ENCODE data around the gene BMX.

Gene BMX

DNA sequence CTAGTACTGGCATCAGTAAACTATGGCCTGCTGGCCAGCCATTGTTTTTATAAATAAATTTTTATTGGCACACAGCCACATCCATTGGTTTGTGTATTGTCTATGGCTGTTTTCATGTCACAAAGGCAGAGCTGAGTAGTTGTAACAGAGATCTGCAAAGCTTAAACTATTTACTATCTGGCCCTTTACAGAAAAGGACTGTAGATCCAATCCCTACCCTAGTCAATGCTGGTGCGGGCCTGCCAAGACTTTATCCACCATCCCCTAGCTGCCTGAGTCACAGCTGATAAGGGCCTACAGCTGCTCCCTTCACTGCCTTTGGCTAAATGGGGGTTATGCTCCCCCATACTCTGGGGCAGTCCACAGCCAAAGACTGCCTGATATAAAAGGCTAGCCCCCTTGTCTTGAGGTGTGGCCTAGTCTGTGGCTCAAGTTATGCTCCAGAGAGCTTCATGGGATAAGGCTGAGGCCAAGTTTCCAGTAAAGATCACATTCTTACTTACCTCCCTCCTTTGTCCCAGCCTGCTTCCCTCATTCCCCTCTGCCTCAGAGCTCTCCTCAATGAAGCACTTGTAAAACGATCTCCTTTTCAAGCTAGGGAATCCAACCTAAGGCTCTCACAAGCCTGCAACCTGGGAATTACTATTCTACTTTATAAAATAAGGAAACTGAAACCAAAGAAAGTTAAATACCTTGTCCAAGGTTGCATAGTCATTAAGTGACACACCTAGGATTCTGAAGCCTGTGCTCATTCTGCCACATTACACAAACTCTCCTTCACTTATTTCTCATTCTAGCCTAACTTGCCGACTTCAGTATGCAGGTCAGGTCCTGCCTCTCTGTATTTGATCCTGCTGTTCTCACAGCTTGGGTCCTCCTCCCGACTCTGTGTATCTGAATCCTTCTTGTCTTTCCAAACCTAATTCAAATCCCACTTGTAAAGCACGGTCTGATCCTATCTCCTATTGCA lies 79.5 kb downstream of the BMX start:
- Histone ChIP-seq H3K4me1 (ENCODE audit: control insufficient read depth, insufficient read depth, low read length) (peaks cover 10% of the 10 kb centered on the region), H3K36me3 (ENCODE audit: control insufficient read depth, insufficient read depth, low read length) (no peaks in the 10 kb centered on the region), H3K4me3 (ENCODE audit: low read length) (no peak overlapping the region), H3K9ac (ENCODE audit: low read length) (peak overlapping the region; percentile 66), H3K27me3 (ENCODE audit: control insufficient read depth, insufficient read depth, low read length) (no peaks in the 10 kb centered on the region), H3K9me3 (ENCODE audit: control insufficient read depth, low read length) (no peaks in the 10 kb centered on the region)

DNA sequence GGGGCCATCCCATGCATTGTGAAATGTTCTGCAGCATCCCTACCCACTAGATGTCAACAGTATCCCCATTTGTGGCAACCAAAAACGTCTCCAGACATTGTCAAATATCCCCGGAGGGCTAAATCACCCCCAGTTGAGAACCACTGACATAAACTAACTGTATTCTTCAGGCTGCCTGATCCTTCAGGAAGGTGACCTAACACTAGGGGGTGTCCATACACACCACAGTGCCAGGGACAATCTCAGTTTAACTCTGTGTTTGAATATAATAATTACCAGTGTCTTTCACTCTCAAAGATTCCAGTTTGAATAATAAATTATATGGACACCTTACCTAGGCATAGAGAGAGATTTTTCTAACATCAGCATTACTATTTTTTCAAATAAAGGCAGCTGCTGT lies 93.8 kb downstream of the BMX start:
- Histone ChIP-seq H3K9me3 (ENCODE audit: control insufficient read depth, low read length) (no peaks in the 10 kb centered on the region), H3K36me3 (ENCODE audit: control insufficient read depth, insufficient read depth, low read length) (no peaks in the 10 kb centered on the region), H3K4me1 (ENCODE audit: control insufficient read depth, insufficient read depth, low read length) (peaks cover 7% of the 10 kb centered on the region), H3K4me3 (ENCODE audit: low read length) (no peak overlapping the region), H3K27me3 (ENCODE audit: control insufficient read depth, insufficient read depth, low read length) (no peaks in the 10 kb centered on the region), H3K9ac (ENCODE audit: low read length) (no peak overlapping the region)

GRCh38 chrX:15598026-15598425 lies 97.4 kb downstream of the BMX start:
- Histone ChIP-seq H3K4me1 (ENCODE audit: control insufficient read depth, insufficient read depth, low read length) (peaks cover 15% of the 10 kb centered on the region), H3K9me3 (ENCODE audit: control insufficient read depth, low read length) (no peaks in the 10 kb centered on the region), H3K27me3 (ENCODE audit: control insufficient read depth, insufficient read depth, low read length) (no peaks in the 10 kb centered on the region), H3K9ac (ENCODE audit: low read length) (no peak overlapping the region), H3K4me3 (ENCODE audit: low read length) (no peak overlapping the region), H3K36me3 (ENCODE audit: control insufficient read depth, insufficient read depth, low read length) (no peaks in the 10 kb centered on the region)

DNA sequence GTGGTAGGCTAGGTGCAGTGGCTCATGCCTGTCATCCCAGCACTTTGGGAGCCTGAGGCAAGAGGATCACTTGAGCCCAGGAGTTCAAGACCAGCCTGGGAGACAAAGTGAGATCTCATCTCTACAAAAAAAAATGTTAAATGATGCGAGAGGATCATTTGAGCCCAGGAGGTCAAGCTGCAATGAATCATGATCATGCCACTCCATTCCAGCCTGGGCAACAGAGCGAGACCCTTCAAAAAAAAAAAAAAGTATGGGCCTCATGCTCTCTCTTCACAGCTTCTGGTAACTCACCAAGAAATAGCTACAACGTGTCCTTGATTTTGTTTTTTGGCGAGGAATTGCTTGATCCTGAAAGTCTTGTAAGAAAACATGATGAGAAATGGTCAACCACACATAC lies 98.9 kb downstream of the BMX start:
- Histone ChIP-seq H3K36me3 (ENCODE audit: control insufficient read depth, insufficient read depth, low read length) (no peaks in the 10 kb centered on the region), H3K9ac (ENCODE audit: low read length) (no peak overlapping the region), H3K4me3 (ENCODE audit: low read length) (no peak overlapping the region), H3K9me3 (ENCODE audit: control insufficient read depth, low read length) (no peaks in the 10 kb centered on the region), H3K27me3 (ENCODE audit: control insufficient read depth, insufficient read depth, low read length) (no peaks in the 10 kb centered on the region), H3K4me1 (ENCODE audit: control insufficient read depth, insufficient read depth, low read length) (peaks cover 15% of the 10 kb centered on the region)

GRCh38 chrX:15600049-15600448 lies 99.4 kb downstream of the BMX start:
- Histone ChIP-seq H3K9me3 (ENCODE audit: control insufficient read depth, low read length) (no peaks in the 10 kb centered on the region), H3K36me3 (ENCODE audit: control insufficient read depth, insufficient read depth, low read length) (no peaks in the 10 kb centered on the region), H3K4me1 (ENCODE audit: control insufficient read depth, insufficient read depth, low read length) (peaks cover 15% of the 10 kb centered on the region), H3K27me3 (ENCODE audit: control insufficient read depth, insufficient read depth, low read length) (no peaks in the 10 kb centered on the region), H3K4me3 (ENCODE audit: low read length) (no peak overlapping the region), H3K9ac (ENCODE audit: low read length) (no peak overlapping the region)

DNA sequence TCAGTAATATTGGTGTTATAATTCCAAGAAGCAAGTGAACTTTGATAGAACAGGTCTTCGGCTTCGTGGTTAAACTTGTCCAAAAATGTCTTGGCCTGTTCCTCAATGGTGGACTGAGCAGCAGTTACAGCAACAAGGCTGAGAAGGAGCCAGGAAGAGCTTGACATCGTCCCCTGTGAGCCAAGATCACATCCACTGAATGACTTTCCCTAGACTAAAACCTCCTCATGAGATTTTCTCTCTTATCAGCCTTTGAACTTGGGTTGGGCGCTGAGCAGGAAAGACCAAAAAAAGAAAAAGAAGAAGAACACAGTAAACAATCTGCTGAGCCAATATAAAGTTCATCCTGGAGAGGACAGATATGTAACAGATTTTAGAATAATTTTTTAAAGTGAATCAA lies 100.1 kb downstream of the BMX start, which contains the start of gene ACE2:
Gene ACE2, minus strand, starts transcription at position 216 of the 400 bp plus-strand sequence. Its CDS starts 49 bp downstream, at position 167.
- no peaks in the 10 kb centered on the region for H3K36me3 ChIP-seq (ENCODE audit: control insufficient read depth, insufficient read depth, low read length)
- H3K9ac ChIP-seq (ENCODE audit: low read length) = no peak within 1 kb of the TSS
- no peaks in the 10 kb centered on the region for H3K9me3 ChIP-seq (ENCODE audit: control insufficient read depth, low read length)
- H3K4me3 ChIP-seq (ENCODE audit: low read length) = no peak within 1 kb of the TSS
- peaks cover 20% of the 10 kb centered on the region for H3K4me1 ChIP-seq (ENCODE audit: control insufficient read depth, insufficient read depth, low read length)
- no peaks in the 10 kb centered on the region for H3K27me3 ChIP-seq (ENCODE audit: control insufficient read depth, insufficient read depth, low read length)

DNA sequence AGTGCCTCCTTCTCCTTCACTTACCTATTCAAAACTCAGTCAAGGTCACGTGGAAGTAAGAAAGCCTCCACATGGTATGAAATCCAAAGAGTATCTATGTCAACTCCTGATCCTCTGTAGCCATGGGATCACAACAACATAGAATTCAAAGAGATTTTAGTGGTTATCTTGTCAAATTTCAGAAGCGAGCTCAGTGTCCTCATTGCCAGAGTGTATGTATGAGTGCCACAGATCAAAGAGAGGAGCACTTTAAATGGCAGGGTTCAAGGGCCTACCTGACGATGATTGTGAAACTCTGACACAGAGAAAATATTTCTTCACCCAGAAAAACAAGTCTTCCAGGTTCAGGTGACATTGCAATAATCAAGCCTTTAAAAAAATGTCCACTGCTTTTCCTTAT lies 101.3 kb downstream of the BMX start:
- Histone ChIP-seq H3K36me3 (ENCODE audit: control insufficient read depth, insufficient read depth, low read length) (no peaks in the 10 kb centered on the region), H3K4me3 (ENCODE audit: low read length) (no peak overlapping the region), H3K9ac (ENCODE audit: low read length) (no peak overlapping the region), H3K4me1 (ENCODE audit: control insufficient read depth, insufficient read depth, low read length) (peaks cover 15% of the 10 kb centered on the region), H3K9me3 (ENCODE audit: control insufficient read depth, low read length) (no peaks in the 10 kb centered on the region), H3K27me3 (ENCODE audit: control insufficient read depth, insufficient read depth, low read length) (no peaks in the 10 kb centered on the region)

DNA sequence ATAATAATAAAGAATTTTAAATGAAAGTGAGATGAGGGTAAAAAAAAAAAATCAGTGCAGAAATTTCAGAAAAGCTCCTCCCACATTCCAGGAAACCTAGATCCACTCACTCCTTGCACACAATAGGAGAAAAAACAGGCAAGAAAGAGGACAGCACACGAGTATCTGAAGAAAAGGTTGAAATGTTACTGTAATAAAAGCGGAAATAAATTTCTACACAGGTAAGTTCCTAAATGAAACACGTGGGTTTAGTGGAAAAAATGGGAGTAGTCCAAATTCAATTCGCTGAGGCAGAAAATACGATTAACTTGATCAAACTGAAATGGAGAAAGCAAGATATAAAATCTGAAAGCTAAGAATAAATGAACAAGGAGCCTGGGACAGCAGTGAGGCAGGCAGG lies 102.2 kb downstream of the BMX start:
- Histone ChIP-seq H3K9me3 (ENCODE audit: control insufficient read depth, low read length) (no peaks in the 10 kb centered on the region), H3K36me3 (ENCODE audit: control insufficient read depth, insufficient read depth, low read length) (no peaks in the 10 kb centered on the region), H3K4me3 (ENCODE audit: low read length) (no peak overlapping the region), H3K27me3 (ENCODE audit: control insufficient read depth, insufficient read depth, low read length) (no peaks in the 10 kb centered on the region), H3K9ac (ENCODE audit: low read length) (no peak overlapping the region), H3K4me1 (ENCODE audit: control insufficient read depth, insufficient read depth, low read length) (peaks cover 15% of the 10 kb centered on the region)

DNA sequence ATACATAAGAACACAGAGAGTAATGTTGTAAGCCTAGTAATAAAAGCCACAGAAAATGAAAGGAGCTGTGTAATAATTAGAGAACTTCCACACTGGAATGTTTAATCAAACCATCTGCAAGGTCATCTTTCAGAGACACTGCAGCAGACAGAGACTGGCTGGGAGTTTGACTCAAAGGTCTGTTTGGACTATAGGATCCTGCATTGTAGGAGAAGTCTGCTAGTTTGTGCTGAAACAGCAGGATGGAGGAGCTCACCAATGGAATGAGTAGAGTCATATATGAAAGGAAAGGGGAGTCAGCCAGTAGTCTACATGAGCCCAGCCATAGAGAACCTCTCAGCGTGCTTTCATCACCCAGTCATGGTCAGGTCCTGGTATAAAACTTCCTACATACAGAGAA lies 104.6 kb downstream of the BMX start:
- H3K4me1 ChIP-seq (ENCODE audit: control insufficient read depth, insufficient read depth, low read length) = peaks cover 11% of the 10 kb centered on the region
- H3K9me3 ChIP-seq (ENCODE audit: control insufficient read depth, low read length) = no peaks in the 10 kb centered on the region
- no peak overlapping the region for H3K4me3 ChIP-seq (ENCODE audit: low read length)
- no peaks in the 10 kb centered on the region for H3K27me3 ChIP-seq (ENCODE audit: control insufficient read depth, insufficient read depth, low read length)
- H3K9ac ChIP-seq (ENCODE audit: low read length) = no peak overlapping the region
- H3K36me3 ChIP-seq (ENCODE audit: control insufficient read depth, insufficient read depth, low read length) = no peaks in the 10 kb centered on the region
